GM21737 (cell line): Measurements from ENCODE around the gene PSPC1.
"Not testable (repeated sequence)": the region's sequence is repeated elsewhere in the genome, so short reads cannot be mapped to it uniquely, and the experiment has no call there.

Source experiments
- ATAC-seq: cut with Tn5 transposase; IDR thresholded peaks from one replicate; pipeline ENCODE4 v1.9.1; 2021; ENCODE audit warnings: mild to moderate bottlenecking, moderate library complexity; ENCODE audit not compliant: unreplicated experiment

The PSPC1 gene

DNA sequence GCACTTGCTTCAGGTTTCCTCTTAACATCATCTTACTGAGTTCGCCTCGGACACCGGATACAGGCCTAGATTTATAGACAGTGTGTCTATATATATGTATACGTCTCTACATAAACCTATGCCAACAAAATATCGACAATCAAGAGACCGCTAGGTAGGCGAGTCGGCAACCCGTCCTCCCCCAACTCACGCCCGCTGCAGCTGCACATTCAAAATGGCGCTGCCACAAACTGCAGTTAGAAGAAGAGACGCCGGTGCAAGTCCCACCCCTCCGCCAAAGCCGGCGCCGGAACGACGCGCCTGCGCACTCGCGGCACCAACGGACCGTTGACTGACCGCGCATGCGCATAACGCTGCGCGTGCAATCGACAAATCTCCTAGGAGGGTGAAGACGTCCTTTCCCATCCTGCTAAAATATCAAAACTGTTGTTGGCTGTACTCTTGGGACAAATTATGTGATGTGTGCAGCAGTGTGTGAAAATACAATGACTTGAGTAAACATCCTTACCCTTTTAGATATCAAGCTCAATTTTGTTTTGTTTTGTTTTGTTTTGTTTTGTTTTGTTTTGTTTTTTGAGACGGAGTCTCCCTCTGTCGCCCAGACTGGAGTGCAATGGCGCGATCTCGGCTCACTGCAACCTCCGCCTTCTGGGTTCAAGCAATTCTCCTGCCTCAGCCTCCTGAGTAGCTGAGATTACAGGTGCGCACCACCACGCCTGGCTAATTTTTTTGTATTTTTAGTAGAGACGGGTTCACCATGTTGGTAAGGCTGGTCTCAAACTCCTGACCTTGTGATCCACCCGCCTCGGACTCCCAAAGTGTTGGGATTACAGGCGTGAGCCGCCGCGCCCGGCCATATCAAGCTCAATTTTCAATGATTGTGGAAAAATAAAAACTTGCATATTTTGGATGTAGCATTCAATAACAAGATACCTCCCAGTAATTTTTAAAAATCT, at the start of gene PSPC1:
TSS of gene PSPC1 (minus strand) at position 219 of the 956 bp plus-strand sequence. CDS start at position 31, 188 bp downstream.
- ATAC-seq: peak; percentile 84

- ATAC-seq: no peak
Measured at GRCh38 chr13:19822673-19823072, 39.9 kb upstream of the PSPC1 start.

DNA sequence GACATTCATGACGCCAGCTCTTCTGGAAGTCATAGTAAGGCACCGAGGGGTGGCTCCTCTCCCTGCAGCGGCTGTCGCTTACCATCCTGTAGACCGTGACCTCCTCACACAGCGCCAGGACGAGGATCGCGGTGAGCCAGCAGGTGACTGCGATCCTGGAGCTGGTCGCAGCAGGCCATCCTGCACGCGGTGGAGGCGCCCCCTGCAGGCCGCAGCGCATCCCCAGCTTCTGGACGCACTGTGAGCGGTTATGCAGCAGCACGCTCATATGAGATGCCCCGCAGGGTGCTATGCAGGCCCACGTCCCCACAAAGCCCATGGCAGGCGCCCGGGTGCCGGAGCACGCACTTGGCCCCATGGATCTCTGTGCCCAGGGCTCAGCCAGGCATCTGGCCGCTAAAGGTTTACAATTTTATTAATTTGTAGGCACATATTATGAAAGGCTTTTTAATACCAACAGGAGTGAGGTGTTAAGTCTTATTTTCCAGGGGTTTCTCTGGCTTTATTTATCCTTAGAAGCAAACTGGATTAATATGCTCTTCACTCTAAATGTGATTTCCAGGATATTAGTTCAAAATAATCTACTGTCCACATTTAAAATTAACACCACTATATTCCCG, 35.6 kb upstream of the PSPC1 start:
- ATAC-seq: no peak

DNA sequence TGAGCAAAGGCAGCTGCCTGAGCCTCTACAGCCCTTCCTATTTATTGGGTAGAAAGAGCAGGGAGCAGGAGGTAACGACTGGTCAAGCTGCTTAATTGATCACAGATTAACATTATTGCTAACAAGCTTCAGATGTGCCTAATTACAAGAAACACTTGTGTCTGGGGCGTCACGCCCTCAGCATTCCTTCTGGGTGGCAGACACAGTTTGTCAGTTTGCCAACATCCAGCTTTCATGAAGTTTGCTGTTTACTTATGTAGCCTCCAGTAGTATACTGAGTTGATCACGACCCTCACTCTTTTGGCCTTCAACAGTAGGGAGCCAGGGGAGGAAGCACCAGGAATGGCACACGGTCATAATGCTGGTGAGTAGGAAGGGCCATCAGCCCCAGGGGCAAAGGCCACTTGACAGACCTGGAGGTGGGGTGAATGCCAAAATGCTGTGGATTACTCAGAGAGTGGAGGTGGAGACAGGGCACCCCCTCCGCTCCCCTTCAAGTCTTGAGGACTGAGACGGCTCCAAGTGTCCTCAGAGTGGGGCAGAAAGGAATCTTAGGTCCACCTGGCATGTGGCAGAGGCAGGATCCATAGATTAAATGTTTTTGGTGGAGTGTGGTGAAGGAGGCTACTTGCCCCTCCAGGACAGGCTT, 34.9 kb upstream of the PSPC1 start:
- no peak for ATAC-seq

DNA sequence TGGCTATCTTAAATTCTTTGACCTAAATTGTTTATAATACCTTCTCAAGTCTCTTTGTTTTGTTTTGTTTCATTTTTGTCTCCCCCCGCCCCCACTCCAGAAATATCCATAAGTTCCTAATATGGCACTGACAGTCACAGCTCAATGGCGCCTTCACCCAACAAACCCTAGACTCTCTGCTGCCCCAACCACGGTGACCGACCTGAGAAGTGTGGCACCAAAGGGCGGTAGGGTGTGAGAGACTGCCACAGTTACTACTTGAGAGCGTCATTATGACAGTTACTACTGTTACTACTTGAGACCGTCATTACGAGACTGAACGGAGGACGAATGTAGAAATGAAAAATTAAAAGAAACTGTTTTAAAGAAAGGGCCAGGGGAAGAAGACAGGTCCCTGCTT, 34.4 kb upstream of the PSPC1 start:
- no peak for ATAC-seq

- ATAC-seq: not testable (repeated sequence)
Measured at GRCh38 chr13:19815842-19816241, 33.1 kb upstream of the PSPC1 start.

GRCh38 chr13:19810996-19811881, 28.5 kb upstream of the PSPC1 start:
- ATAC-seq: no peak

GRCh38 chr13:19810151-19810550, 27.4 kb upstream of the PSPC1 start:
- no peak for ATAC-seq

DNA sequence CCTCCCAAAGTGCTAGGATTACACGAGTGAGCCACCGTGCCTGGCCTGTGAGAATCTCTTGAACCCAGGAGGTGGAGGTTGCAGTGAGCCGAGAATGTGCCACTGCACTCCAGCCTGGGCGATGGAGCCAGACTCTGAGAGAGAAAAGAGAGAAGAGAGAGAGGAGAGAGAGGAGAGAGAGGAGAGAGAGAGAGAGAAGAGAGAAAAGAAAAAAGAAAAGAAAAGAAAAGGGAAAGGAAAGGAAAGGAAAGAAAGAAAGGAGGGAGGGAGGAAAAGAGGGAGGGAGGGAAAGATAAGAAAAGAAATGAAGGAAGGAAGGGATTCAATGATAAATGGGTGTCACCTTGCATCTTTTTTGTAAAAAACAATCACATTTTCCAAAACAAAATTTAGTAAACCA, 23.0 kb upstream of the PSPC1 start:
- no peak for ATAC-seq

DNA sequence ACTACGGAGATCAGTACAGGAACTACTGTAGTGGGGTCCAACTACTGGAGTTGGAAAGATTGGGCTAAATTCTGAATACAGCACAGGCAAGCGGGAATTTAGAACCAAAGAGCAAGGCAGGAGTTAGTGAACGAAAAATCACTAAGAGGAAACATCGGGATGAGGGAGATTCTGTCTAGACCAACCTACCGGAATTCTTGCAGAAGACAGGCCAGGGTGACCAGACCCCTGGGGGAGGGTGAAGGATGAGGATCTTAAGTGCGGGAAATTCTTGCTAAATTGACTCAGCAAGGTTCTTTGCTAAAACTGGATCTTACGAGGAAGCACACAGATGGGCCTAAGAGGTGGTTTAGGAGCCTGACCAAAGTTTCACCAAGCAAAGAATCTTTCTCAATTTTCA, 13.2 kb upstream of the PSPC1 start:
- ATAC-seq: no peak

GRCh38 chr13:19794631-19795030, 11.9 kb upstream of the PSPC1 start:
- ATAC-seq: no peak

DNA sequence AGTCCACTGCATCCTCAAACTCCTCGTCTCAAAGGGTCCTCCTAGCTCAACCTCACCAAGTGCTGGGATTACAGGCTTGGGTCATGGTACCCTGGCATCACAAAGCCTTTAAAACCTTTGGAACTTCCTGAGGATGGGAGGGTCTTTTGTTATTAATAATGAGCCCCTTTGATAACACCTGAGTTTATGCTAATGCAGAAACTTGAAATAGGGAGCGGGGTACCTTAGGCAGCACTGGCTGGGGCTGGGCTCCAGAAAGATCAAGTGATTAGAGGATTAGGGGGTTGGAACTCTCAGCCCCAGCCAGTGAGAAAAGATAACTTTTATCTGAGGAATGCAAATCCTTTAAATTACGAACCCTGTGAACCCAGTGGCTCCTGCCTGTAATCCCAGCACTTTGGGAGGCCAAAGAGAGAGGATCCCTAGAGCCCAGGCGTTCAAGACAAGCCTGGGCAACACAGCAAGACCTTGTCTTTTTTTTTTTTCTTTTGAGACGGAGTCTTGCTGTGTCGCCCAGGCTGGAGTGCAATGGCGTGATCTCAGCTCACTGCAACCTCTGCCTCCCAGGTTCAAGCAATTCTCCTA, 9.3 kb upstream of the PSPC1 start:
- ATAC-seq: no peak

DNA sequence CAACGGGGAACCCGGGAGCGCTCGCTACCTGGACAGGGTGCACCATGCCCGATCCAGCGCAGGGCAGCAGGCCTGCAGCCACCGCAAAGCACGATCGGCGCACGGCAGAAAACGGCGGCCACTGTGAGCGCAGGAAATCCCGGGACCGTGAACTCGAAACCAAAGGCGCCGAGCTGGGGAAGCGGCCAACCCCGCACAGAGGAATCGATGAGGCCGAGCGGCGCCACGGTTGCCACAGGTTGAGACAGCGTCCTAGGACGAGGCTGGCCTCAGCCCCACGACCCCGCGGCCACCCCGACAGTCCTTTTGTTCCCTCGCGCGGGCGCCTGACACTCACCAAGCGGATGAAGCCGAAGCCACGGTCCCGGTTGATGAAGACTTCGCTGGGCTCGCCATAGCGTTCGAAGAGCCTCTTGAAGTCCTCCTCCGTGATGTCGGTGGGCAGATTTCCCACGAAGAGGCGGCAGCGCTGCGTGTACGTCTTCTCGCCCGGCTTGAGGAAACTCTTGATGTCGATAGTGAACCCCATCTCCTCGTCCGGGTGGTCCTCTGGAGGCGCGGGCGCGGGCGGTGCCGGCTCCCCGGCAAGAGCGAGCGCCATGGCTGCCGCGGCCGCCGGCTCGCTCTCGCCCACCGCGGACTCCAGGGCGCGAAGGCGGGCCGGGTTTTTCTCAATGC, 557 bp downstream of the PSPC1 start:
- peak; percentile 38 for ATAC-seq

DNA sequence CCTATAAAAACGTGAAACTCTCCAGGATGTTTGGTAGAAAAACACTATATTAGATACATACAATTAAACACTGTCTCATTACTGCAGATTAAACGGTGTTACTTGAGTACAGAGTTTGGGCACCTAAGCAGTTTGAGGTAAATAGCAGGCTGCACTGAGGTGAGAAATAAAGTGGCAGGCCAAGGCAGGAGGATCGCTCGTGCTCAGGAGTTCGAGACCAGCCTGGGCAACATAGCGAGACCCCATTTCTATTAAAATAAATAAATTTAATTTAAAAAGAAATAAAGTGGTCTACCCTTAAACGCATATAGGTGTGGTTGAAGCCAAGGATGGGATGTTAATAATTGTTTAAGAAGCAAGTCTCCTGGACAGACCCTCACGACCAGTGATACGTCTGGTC, 1.2 kb downstream of the PSPC1 start:
- ATAC-seq: no peak

DNA sequence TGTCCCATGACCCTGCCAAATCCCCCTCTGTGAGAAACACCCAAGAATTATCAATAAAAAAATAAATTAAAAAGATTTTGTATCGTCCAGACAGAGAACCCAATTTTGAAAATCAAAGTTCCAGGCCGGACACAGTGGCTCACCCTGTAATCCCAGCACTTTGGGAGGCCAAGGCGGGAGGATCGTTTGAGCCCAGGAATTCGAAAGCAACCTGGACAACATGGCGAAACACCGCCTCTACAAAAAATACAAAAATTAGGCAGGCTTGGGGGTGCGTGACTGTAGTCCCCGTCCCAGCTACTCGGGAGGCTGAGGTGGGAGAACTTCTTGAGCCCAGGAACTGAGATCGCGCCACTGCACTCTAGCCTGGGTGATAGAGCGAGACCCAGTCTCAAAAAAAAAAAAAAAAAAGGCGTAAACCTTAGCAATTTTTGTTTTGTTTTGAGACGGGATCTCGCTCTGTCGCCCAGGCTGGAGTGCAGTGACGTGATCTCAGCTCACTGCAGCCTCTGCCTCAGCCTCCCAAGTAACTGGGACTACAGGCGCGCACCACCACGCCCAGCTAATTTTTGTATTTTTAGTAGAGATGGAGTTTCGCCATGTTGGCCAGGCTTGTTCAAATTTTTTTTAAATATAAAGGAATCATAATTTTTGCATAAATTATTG, 1.9 kb downstream of the PSPC1 start:
- ATAC-seq: not testable (repeated sequence)

DNA sequence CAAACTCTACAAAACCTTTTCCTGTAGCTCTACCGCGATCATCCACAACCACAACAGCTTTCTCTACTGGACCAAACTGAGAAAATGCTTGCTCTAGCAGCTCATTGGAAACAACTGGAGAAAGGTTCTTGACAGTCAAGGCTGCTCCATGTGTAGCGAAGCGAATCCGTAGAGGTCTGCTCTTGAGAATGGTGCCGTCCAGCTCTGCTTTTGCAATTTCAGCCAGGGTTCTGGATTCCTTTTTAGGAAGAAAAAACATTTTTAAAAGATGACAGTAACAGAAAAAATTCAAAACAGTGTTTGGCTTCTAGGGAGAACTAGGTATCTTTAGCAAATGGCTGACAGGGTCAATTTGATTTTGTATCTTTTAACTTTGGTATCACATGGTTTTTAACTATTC, 10.4 kb downstream of the PSPC1 start:
- no peak for ATAC-seq

DNA sequence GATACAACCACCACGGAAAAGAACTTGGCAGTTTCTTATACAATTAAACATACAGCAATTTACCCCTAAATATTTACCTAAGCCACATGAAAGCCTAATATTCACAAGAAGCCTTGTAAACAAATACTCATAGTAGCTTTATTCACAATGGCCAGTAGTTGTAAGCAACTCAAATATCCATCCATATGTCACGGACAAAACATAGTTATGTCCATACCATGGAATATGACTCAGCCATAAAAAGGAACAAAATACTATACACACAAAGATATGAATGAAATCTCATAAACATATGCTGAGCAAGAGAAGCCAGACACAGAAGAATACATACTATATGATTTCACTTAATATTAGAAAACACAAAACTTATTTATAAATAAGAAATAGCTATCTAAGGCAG, 12.9 kb downstream of the PSPC1 start:
- ATAC-seq: no peak

- ATAC-seq: no peak
Measured at GRCh38 chr13:19767966-19768365, 14.8 kb downstream of the PSPC1 start.

- ATAC-seq: no peak
Measured at GRCh38 chr13:19766591-19766990, 16.2 kb downstream of the PSPC1 start.
